HL-60/S4 (cell line): ENCODE data around the gene CTPS1.

Source experiments
- in situ Hi-C: fragments of 300-500 bp; cut with MboI; formaldehyde crosslinking; loops from 2 replicates; pipeline ENCODE4 v1.14.3; 2022; ENCODE audit warnings: low sequenced_read_pairs

The CTPS1 gene, protein sequence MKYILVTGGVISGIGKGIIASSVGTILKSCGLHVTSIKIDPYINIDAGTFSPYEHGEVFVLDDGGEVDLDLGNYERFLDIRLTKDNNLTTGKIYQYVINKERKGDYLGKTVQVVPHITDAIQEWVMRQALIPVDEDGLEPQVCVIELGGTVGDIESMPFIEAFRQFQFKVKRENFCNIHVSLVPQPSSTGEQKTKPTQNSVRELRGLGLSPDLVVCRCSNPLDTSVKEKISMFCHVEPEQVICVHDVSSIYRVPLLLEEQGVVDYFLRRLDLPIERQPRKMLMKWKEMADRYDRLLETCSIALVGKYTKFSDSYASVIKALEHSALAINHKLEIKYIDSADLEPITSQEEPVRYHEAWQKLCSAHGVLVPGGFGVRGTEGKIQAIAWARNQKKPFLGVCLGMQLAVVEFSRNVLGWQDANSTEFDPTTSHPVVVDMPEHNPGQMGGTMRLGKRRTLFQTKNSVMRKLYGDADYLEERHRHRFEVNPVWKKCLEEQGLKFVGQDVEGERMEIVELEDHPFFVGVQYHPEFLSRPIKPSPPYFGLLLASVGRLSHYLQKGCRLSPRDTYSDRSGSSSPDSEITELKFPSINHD

DNA sequence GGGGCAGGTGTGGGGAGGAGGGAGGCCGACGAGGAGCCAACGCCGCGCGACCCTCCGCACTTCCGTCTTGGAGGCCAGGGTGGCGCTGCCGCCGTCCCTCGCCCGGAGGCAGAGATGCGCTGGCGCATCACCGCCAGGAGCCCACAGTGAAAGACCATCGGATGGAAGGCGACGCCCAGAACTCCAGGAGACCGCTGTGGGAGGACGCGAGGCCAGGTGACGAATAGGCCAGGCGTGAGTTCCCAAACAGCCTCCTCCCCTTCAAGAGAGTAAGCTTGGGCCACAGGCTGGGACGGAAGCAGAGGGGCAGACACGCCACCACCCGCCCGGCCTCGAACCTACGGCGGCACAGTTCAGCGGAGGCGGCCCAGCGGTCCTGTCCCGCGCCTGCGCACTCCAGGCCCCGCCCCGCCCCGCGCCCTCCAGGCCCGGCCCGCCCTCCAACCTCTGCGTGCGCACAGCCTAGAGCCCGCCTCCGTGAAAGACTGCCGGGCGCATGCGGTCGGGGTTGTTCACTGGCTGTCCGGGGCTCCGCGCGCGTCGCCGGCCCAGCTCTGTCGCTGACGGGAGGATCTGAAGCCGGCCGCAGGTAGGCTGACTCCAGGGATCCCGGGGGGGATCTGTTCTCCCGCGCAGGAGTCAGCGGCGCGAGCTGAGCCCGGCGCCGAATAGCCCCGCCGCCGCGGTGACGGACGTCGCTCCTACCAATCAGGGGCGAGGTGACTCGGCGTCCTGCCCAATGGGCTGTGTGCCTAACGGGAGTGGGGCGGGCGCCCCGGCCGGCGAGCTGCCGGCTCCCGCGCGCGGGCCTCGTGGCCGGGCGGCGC is at the start of gene CTPS1:
Gene CTPS1 (plus strand): TSS at position 456 of the 827 bp plus-strand sequence. CDS start 3,595 bp downstream, outside the sequence.
- in situ Hi-C loops, result no loop called here

DNA sequence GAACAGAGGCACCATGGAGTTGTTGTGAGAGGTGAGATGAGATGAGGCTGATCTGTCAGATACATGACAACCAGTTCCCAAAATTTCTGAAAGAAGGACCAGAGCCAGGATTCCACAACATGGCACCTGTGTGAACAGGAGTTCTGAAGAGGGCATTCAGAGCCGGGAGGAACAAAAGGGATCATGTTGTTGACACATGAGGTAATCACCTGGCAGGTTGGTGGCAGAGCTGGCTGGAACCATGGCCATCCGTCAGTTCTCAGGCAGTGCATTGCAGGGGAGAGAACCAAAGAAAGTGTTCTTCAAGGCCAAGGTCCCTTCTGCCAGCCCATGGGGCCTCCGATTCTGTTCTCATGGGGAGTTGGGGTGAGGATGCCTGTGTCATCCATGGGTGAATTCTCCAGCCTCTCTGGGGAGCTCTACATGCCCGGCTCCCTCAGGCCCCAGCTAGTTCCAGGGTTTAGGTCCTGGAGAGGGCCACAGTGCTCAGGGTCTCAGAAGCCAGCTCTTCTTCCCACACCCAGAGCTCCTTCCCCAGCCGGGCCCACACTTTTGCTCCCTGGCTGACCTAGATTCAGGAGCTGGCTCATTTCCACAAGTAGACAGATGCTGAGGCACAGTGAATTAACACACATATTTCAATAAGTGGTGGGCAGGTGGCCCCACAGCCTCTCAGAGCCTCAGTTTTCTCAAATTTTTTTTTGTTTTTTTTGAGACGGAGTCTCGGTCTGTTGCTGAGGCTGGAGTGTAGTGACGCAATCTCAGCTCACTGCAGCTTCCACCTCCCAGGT is 49.1 kb upstream of the CTPS1 start:
- in situ Hi-C loops, result no loop called here

DNA sequence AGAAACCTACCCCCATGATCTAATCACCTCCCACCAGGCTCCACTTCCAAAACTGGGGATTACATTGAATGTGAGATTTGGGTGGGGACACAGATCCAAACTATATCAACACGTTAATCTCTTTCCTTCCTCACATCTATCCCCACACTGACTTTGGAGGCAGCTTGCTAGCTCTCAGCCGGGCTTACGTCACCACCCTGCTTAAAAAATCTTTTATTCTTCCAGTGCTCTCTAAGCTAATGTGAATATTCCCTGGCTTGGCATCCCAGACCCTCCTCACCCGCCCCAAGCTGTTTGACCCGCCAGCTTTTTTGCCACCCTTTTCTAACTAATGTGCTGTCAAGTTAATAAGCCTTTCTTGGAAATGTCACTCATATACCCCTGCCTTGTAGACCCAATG is 47.9 kb upstream of the CTPS1 start:
- in situ Hi-C loops, result no loop called here

DNA sequence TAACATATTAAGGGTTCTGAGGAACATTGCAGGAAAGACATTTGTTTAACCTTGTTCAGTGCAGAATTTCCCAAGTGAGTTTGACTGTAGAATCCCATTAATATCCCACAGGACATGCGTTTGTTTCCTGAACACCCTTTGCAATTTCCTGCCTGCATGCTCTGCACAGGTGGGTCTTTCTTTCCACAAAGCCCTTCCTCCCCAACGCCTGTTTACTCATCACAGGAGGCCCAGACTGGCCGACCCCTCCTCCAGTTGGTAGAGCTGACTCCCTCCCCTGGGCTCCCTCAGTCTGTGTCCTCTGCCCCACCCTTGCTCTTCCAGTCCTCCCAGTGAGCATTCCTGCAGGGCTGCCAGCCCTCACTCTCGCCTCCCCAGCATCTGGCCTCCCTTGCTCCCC is 47.5 kb upstream of the CTPS1 start:
- in situ Hi-C loops, result no loop called here

DNA sequence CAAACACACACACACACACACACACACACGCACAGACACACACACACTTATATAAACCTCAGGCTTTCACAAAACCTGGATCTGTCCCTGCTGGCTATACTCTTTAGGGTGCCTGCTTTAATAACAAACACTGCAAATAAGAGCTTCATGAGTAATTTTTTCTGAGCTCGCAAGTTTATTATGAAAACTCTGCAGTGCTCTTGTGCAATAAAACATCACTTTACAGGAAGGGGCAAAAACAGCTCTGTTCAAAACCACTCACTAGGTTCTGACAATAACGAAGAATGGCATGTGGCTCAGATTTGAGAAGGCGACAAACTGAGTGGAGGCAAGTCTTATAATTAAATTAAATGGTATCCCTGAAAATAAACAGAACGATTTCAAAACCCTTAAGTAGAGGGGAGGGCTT is 42.6 kb upstream of the CTPS1 start:
- in situ Hi-C loops, result no loop called here

DNA sequence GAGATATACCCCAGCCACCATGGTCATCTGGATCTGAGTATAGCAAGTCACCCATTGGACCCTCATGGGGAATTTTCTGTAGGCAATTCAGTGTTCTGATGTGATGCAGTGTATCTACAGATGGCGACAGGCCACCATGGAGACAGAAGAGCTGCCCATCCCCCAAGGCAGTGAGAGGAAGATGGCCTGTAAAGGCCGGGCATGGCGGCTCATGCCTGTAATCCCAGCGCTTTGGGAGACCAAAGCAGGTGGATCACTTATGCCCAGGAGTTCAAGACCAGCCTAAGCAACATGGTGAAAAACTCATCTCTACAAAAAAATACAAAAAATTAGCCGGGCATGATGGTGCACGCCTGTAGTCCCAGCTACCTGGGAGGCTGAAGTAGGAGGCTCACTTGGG is 41.1 kb upstream of the CTPS1 start:
- in situ Hi-C loops, result no loop called here

DNA sequence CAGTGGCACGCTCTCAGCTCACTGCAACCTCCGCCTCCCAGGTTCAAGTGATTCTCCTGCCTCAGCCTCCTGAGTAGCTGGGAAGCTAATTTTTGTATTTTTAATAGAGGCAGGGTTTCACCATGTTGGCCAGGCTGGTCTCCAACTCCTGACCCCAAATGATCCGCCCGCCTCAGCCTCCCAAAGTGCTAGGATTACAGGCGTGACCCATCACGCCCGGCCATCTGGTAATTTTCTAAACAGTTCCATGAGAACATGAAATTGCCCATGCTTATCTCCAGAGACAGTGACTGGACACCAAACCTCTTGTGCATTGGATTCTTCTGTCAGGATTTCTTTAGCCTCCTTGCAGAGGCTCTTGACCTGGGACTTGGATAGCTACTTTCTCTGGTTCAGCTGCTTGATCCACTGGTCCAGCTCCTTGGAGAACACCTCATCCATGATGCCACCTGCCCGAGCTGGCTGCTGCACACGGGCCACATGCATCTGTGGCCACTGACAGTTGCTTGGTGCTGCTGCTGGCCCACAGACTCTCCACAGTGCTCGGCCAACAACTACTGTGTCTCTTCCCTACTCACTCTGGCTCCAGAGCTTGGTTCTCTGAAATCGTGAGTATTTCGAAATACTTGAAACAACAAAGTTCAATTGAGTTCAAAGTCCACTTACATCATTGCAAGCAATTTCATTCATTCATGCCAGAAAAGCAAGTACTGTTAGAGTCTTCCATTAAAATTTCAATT is 40.0 kb upstream of the CTPS1 start:
- in situ Hi-C loops, result no loop called here

DNA sequence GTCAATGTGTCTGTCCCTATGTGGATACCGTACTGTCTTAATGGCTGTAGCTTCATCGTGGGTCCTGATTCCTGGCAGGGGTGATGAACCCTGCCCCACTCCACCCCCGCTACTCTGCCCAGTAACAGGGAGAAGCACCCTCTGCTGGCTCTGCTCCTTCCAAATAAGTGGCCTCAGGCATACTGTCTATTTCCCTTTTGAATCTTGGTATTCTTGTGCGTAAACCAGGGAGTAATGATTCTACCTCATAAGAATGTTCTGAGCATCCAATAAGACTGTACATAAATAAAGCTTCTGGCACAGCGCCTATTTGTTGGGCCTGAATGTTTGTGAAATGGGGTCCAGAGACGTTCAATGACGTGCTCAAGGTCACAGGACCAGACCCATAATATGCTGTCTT is 35.2 kb upstream of the CTPS1 start:
- in situ Hi-C loops, result no loop called here

DNA sequence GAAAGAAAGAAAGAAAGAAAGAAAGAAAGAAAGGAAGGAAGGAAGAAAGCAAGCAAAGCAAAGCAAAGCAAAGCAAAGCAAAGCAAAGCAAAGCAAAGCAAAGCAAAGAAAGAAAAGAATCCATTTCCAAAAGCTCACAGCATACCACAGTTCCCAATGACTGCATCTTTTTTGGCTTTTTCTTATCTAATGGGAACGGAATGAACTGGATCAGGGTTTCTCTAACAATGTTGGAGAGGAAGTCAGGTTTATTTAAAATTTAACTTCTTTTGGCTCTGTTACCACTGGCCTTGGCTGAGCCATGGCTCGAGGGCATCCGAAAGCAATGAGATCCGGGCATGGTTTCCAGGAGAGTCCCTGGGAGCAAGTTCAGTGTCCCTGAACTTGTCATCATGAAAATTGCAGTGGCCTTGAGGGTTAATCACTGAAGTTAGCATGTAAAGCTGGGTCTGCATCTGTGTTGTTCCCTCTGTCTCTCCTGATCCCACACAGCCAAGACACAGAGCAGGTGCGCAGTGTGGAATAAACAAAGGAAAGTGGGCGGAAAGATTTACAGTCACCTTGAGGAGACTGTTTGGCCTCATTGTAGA is 34.6 kb upstream of the CTPS1 start:
- in situ Hi-C loops, result no loop called here

DNA sequence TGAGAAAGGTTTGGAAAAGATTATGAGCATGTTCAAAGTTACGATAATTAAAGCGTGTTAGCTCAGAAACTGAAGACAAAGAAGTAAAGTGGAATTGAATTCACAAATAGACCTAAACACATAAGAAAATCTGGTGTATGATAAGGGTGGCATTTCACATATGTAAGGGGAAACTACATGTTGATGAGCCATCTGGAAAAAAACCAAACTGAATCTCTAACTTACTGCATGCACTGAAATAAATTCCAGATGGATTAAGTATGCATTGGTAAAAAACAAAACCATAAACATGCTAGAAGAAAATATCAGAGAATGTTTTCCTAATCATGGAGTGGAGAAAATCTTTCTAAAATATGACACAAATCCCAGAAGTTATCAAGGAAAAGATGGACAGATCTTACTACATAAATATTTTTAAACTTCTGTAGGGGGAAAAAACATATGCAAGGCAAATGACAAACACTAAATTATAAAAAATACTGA is 34.0 kb upstream of the CTPS1 start:
- in situ Hi-C loops, result no loop called here

DNA sequence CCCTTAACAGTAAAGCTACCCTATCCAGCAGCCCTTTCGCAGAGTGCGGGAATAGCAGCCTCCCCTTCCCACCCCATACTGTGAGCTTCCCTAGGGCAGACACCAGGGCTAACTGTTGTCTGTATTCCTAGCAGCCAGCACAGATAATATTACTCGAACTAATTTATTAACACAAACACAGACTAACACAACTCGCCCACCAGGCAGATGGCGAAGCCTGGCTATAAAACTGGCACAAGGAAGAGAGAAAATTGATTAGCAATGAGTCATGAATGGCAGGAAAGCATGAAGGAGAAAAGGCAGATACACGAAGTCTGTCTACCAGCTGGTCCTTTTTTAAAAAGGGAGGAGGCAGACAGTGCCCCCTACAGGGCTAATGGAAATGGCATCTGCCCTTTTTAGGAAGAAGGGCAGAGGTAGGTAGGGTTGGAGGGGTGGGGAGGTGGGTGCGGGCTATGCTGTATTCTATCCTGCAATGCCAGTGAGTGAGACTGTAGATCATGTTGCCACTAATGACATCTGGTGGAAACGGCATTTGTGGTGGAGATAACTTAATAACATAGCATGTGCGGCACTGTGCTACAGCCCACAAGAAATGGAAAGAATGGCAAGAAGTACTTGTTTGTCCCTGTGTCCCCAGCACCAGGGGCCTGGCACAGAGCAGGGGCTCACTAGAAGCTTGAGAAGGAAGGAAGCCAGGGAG is 30.6 kb upstream of the CTPS1 start:
- in situ Hi-C loops, result no loop called here

DNA sequence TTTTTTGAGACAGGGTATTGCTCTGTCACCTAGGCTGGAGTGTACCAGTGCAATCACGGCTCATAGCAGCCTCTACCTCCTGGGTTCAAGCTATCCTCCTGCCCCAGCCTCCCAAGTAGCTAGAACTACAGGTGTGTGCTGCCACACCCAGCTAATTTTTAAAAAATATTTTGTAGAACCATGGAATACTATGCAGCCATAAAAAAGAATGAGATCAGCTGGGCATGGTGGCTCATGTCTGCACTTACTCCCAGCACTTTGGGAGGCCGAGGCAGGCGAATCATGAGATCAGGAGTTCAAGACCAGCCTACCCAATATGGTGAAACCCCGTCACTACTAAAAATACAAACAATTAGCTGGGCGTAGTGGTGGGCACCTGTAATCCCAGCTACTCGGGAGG is 29.9 kb upstream of the CTPS1 start:
- in situ Hi-C loops, result no loop called here

DNA sequence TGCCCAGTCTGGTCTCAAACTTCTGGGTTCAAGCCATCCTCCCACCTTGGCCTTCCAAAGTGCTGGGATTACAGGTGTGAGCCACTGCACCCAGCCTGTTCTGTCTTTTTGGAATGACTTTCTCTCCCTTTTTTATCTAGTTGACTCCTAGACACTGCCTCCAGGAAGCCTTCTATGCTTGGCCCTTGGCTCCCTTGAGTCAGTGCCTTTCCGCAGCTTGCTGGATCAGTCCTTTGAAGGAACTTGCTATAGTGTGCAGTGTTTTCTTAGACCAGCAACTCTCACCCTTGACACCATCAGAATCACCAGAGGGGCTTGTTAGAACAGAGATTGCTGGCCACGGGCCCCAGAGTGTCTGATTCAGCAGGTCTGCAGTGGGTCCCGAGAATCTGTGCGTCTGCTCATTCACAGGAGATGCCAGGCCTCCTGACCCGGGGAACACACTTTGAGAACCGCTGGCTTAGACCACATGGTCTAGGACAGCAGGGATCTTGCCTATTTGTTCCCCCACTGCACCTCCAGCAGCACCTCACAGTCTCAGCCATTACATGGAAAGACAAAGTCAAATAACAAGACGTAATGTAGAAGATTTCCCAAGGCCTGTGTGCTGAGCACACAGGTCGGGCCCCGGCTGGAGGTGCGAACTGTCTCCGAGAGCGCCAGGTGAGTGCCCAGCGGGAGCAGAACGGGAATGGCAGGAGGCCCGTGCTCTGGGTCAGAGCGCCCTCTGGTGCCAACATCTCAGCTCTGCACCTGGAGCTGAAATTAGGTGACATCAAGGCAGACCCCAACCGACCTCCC is 27.4 kb upstream of the CTPS1 start:
- in situ Hi-C loops, result loop anchor here (5.0 to 25.0 kb wide), 2 partner anchors 105 to 340 kb away; no protein-coding TSS in a partner anchor

DNA sequence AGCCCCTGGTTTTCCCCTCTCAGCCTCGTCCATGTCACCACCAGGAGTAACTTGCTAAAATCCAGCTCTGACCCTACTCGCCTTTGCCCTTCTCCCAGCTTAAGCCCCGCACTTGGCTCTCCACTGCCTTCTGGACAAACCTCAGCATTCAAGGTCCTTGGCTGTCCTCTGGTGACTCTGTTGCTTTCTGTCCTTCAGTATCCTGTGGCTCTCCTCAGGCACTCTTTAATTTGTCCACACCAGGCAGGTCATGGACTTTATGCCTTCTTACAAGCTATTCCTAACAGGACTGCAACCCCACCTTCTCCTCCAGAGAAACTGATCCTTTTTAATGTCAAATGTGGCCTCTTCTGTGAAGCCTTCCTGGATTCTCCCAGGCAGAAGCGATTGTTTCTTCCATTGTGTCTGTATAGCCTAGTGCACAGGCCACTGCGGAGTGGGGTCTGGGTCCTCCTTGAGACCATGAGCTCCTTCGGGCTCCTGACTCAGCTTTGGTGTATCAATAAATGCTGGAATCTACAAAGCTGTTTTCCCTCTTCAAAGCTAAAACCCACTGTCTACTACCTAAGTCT is 26.7 kb upstream of the CTPS1 start:
- in situ Hi-C loops, result loop anchor here (5.0 to 25.0 kb wide), 2 partner anchors 106 to 341 kb away; no protein-coding TSS in a partner anchor

DNA sequence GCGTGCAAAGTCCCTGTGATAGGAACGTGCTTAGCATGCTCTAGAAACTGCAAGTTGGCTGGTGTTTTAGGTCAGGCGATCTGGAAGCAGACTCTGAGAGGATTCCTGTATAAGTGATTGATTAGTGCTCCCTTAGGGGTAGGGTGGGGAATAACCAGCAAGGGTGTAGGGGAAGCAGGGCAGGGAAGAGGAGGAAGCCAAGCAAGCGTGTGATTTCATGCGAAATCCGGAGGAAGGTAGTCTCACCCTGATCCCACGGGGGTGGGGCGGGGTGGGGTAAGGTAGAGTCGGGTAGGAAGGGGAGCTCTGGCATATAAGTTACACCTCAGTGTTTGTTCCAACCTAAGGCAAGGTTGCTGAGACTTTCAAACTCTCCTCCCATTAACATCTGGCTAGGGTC is 24.9 kb upstream of the CTPS1 start:
- in situ Hi-C loops, result loop anchor here (5.0 to 25.0 kb wide), 2 partner anchors 107 to 342 kb away; no protein-coding TSS in a partner anchor

DNA sequence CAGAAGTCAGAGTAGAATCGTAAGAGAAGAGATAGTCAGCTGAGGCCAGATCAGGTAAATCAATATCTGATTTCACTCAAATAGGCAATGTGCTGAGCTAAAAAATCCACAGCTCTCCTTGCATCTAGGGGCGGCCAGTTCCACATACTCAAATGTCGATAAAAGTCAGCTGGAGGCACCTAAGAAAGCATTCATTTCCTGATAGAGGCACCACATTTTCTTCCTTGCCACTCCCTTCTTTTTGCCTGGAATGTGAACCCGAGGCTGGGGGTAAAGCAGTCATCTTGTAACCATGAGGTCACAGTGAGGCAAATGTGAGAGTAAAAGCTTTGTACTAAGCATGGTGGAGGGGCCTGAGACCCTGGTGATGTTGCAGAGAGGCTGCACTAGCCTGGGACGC is 24.2 kb upstream of the CTPS1 start:
- in situ Hi-C loops, result loop anchor here (25.0 kb wide), 1 partner anchor 343 kb away; no protein-coding TSS in a partner anchor

DNA sequence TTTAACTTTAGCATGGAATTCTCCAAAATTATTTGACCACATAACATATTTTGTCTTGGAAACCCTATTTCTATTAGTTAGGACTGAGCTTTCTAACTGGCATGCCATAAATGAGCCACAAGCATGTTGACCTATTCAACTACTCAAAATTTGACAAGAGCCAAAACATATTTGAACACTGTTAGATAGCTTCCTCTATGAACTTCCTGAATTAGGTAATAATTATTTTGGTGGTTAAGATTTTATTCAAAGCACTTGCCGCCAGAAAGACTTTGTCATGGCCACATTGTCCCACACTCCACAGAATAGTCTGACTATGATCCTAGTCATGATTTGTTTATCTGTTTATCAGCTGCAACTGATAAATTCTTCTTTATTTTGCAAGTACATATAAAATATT is 23.1 kb upstream of the CTPS1 start:
- in situ Hi-C loops, result loop anchor here (25.0 kb wide), 1 partner anchor 344 kb away; no protein-coding TSS in a partner anchor
